Keratinocyte (primary cell): ENCODE results near the gene SKAP1.
"Not testable (repeated sequence)": the region's sequence is repeated elsewhere in the genome, so short reads cannot be mapped to it uniquely, and the experiment has no call there.

ENCODE experiments used
- CTCF ChIP-seq, 3 experiments: IDR thresholded peaks in 1 of 3; conservative IDR thresholded peaks in 1 of 3; optimal IDR thresholded peaks in 1 of 3; 2 replicates in 2 of 3; 3 replicates in 1 of 3; pipeline versions ENCODE3 to v1.5.1; 2011; ENCODE audit warnings: low read length in 3 of 3, mild to moderate bottlenecking in 3 of 3, moderate library complexity in 2 of 3, control low read depth in 1 of 3, inconsistent platforms in 1 of 3; ENCODE audit not compliant: insufficient read depth in 2 of 3; ENCODE audit errors: extremely low read depth in 1 of 3
- EZH2 ChIP-seq: IDR thresholded peaks from one replicate; pipeline ENCODE4 v1.6.1; 2012; ENCODE audit warnings: inconsistent platforms, mild to moderate bottlenecking, low read length, moderate library complexity

- not testable (repeated sequence) for TF ChIP-seq CTCF (optimal IDR thresholded peaks at IDR 0.05 in 1 of 3, IDR thresholded peaks at IDR 0.05 in 1 of 3, conservative IDR thresholded peaks at IDR 0.05 in 1 of 3; ENCODE audit: extremely low read depth in 1 of 3, insufficient read depth in 2 of 3, low read length in 3 of 3); EZH2
Measured at GRCh38 chr17:48410821-48411220, 19.2 kb downstream of the SKAP1 start.
